Kidney epithelial cell (primary cell): ENCODE measurements around the gene RCSD1. TPM values are rescaled to one million over a fixed set of nuclear protein-coding genes. Genes with fewer than 3 reads are reported as not detected.
A peak's percentile ranks its signal among the peaks of the same experiment; 100 is the strongest.

Experiments used
- DNase-seq: peaks from one replicate; pipeline ENCODE4 v3.0.0-alpha.2; 2010; ENCODE audit warnings: low read depth
- H3K27me3 ChIP-seq: 2 replicates; pipeline ENCODE4 v1.6.0; 2011; ENCODE audit warnings: low read length; ENCODE audit not compliant: control insufficient read depth, insufficient read depth
- H3K36me3 ChIP-seq: 2 replicates; pipeline ENCODE4 v1.5.1; 2011; ENCODE audit warnings: low read length; ENCODE audit not compliant: control insufficient read depth, insufficient read depth
- H3K4me3 ChIP-seq: 2 replicates; pipeline ENCODE4 v1.5.1; 2011; ENCODE audit warnings: low read depth, mild to moderate bottlenecking, control low read depth, low read length
- total RNA-seq: library from RNA; depleted of rRNA; stranded (reverse); fragments of >200 nt; gene quantifications from 2 replicates; pipeline ENCODE4 v1.2.3, GENCODE V29; 2015
- TF ChIP-seq, protein P1 (sequence below): IDR thresholded peaks from 2 replicates; pipeline ENCODE4 v1.5.1; 2011; ENCODE audit warnings: mild to moderate bottlenecking, moderate library complexity, low read length, control low read depth, inconsistent platforms; ENCODE audit not compliant: insufficient read depth, poor library complexity, severe bottlenecking

Gene RCSD1, protein sequence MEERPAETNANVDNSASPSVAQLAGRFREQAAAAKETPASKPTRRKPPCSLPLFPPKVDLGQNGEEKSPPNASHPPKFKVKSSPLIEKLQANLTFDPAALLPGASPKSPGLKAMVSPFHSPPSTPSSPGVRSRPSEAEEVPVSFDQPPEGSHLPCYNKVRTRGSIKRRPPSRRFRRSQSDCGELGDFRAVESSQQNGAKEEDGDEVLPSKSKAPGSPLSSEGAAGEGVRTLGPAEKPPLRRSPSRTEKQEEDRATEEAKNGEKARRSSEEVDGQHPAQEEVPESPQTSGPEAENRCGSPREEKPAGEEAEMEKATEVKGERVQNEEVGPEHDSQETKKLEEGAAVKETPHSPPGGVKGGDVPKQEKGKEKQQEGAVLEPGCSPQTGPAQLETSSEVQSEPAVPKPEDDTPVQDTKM
- 0.21 TPM in 1 of 2 replicates, not detected in the other for total RNA-seq

DNA sequence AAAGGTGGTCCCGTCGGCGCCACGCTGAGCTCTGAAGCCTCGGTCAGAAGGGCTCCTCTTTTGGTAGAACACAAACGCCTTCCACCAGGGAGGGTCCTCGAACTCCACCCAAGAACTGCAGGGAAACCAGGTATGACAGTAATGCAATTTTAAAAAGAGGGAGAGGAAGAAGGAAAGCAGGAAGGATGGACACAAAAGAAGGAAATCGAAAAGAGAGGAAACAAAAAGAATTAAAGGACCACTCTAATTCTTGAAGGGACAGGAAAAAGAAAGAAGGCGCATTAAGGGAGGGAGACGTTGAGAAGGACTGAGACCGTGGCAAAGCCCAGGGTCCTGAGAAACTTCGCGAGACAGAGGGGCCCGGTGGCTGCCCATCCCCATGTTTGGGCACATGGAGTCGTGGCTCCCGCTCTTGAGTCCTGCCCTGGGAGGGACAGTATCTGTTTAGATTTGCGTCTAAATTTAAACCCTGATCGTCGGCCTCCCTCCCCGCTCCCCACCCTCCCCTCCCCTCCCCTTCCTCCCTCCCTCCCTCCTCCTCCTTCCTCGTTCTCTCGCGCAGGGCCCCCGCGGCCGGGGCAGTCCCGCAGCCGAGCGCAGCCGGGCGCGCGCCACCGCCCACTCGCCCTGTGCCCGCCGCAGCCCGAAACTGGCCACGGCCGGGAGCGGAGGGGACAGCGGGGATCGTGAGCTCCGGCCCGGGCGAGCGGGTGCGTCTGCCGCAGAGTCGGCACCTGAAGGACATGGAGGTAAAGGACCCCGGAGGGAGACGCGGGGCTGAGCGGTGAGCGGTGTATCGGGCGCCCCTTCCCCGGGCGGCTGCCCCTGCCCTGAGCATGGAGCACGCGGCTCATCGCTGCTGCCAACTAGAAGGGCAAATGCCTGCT is at the start of gene RCSD1:
RCSD1 (plus strand) TSS at position 552 of the 887 bp plus-strand sequence; CDS start at position 744, 192 bp downstream.
- TF ChIP-seq, protein P1, sequence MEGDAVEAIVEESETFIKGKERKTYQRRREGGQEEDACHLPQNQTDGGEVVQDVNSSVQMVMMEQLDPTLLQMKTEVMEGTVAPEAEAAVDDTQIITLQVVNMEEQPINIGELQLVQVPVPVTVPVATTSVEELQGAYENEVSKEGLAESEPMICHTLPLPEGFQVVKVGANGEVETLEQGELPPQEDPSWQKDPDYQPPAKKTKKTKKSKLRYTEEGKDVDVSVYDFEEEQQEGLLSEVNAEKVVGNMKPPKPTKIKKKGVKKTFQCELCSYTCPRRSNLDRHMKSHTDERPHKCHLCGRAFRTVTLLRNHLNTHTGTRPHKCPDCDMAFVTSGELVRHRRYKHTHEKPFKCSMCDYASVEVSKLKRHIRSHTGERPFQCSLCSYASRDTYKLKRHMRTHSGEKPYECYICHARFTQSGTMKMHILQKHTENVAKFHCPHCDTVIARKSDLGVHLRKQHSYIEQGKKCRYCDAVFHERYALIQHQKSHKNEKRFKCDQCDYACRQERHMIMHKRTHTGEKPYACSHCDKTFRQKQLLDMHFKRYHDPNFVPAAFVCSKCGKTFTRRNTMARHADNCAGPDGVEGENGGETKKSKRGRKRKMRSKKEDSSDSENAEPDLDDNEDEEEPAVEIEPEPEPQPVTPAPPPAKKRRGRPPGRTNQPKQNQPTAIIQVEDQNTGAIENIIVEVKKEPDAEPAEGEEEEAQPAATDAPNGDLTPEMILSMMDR = no peak
- H3K36me3 ChIP-seq = no peaks in the 10 kb centered on the region
- peaks cover 17% of the 10 kb centered on the region for H3K27me3 ChIP-seq
- peak within 1 kb of the TSS; percentile 34 for H3K4me3 ChIP-seq
- no peak for DNase-seq

DNA sequence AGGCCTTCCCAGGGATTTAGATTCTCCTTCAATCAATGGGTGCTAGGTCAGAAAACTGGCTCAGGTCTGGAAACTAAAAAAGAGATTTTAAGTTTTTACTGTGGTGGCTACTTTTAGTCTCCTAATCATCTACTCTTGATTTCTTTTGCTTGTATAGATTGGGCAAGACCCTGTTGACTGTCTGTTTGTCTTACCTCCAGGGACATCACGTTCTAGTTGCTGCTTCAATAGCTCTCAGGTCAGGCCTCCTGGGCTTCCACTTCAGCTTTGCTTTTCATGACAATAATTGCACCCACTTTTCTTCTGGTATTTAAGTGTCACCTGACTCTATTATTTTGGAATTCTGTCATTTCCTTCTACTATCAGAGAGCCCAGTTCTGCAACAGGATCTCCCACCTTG is 48.0 kb upstream of the RCSD1 start:
- TF ChIP-seq, protein P1 = no peak
- no peak overlapping the region for H3K4me3 ChIP-seq
- DNase-seq = no peak
- no peaks in the 10 kb centered on the region for H3K36me3 ChIP-seq
- H3K27me3 ChIP-seq = no peaks in the 10 kb centered on the region

DNA sequence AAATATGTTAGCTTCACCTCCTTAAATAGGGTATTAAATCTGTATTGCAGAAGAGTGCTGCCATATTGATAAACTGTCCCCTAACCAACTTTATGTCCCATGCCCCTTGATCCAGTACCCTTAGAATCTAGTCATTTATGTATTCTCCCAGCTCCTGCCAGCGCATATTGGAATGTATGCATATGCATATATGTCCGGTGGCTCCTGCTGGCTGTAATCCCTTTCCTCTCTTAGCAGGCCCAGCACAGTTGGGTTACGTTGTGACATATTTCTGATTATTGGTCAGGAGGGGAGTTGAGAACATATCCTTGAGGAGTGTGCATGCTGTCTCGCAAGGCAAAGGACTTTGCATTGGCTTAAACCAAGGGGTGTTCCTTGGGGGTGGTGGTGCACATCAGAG is 47.3 kb upstream of the RCSD1 start:
- no peaks in the 10 kb centered on the region for H3K36me3 ChIP-seq
- no peaks in the 10 kb centered on the region for H3K27me3 ChIP-seq
- DNase-seq = no peak
- H3K4me3 ChIP-seq = no peak overlapping the region
- TF ChIP-seq, protein P1 = no peak

DNA sequence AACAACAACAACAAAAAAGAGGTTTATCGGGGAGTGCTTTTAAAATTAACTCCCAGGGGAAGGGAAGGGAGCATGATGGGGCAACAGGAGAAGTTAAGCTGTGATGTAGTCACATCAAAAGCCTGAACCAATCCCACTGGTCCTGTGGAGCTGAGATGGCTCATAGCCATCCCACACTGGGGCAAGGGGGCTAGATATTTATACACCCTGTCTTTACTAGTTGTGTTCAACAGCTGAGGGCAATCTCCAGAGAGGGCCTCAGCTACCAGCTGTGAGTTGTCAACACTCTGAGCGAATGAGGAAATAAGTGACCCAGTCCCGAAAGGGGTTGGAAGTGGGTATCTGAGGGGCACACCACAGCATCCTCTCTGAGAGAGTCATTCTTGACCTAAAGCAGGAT is 45.5 kb upstream of the RCSD1 start:
- no peaks in the 10 kb centered on the region for H3K36me3 ChIP-seq
- DNase-seq = no peak
- TF ChIP-seq, protein P1 = no peak
- no peak overlapping the region for H3K4me3 ChIP-seq
- no peaks in the 10 kb centered on the region for H3K27me3 ChIP-seq

DNA sequence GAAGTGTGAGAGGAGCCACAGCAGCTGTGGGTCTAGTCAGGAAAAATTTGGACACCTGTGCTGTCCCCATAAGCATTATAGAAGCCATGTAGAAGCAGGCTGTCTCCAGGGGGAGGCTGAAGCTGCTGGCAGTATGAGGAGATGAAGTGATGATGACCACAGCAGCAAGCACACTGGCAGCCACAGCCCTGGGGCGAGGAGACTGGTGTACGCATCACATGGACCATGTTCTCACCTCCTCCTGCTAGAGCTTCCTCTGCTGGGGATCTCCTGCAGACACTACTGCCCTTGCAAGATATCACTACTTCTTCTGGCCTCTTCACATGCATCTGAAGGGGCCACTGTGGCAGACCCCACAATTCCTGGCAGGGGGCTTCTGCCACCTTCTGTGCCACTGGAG is 42.7 kb upstream of the RCSD1 start:
- TF ChIP-seq, protein P1 = no peak
- no peak for DNase-seq
- Histone ChIP-seq H3K36me3 (no peaks in the 10 kb centered on the region), H3K4me3 (no peak overlapping the region), H3K27me3 (no peaks in the 10 kb centered on the region)
